ENCODE data around the gene GABRG3.

The GABRG3 gene

GRCh38 chr15:26970712-26971210, at the start of gene GABRG3:
GABRG3 (plus strand) TSS chr15:26971181.
- DNase-seq, result no peak

DNA sequence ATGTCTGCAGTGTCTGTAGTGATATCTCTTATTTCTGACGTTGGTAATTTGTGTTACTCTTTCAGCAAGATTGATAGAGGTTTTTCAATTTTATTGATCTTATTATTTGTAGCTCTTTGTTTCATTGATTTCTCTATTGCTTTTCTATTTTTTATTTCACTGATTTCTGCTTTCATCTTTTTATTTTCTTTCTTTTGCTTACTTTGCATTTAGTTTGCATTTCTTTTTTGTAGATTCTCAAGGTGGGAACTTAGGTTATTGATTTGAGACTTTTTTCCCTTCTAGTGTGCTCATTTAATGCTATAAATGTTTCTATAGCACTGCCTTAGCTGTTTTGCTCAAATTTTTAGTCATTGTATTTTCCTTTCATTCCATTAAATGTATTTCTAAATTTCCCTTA, 49.5 kb upstream of the GABRG3 start:
- no peak for DNase-seq

DNA sequence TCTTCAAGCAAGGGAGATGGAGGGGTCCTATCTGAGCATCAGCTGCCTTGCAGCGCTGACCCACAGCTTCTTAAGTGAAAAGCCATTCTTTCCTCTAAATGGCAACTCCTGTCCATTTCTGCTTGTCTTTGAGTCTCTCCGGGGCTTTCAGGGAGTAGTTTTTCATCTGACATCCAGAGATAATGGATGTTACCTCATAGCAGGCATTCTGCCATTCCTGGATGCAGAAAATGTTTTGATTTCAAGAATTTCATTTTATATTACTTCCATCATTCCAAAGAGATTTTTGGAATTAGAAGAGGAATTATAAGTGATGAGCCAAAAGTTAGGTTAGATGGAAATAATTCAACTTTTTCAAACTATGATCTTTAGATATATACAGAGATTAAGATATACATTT, 44.9 kb upstream of the GABRG3 start:
- DNase-seq, result no peak

DNA sequence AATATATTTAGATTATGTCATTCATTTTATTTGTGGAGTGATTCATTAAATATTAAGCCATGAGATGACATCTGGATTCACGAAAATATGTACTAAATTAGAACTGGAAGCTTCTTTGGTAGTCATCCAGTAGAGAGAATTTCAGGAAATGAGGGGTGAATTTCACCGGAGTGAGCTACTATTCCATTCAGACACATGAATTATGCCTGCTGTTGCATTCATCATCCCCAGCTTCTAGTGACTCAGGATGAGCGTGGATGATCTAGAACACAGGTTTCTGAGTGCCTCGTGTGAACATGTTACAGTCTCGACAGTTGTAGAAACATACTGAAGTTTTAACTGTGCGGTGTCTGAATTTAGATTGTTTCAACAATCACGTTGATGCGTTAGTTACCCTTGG, 42.9 kb upstream of the GABRG3 start:
- no peak for DNase-seq

DNA sequence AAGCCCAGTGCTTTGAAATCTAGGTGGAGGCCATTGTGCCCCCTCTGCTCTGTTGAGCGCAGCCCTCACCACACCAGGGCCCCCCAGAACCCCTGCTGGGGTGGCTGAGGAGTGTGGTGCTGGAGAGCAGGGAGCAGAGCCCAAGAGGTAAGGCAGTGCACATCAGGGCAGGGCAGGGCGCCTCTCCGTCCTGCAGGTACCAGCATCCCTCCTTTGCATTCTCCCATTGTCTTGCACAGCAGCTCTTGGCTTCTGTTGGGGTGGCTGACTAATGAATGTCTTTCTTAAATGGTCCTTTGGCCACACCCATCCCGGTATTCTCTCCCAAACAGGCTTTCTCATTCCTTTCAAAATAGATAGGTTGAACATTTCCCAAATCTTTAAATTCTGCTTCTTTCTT, 41.4 kb upstream of the GABRG3 start:
- DNase-seq, result no peak

- DNase-seq, result no peak
Measured at GRCh38 chr15:26934848-26935247, 36.1 kb upstream of the GABRG3 start.

DNA sequence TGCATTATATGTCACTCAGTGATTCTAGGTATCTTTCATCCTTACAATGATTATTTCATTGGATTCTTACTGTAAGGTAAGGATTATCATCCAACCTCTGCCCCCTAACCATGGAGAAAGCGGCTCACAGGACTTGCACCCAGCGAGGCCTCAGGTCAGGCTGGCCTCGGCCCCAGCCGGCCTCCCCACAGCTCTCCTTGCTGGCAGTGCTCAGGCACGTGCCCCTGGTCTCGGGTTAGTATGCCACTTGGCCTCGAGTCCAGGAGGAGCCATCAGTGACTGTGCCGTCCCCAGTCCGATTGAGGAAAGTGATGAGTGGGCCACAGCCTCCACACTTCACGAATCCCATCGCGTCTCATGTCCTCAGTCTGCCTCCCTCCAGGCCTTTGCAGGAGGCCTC, 35.7 kb upstream of the GABRG3 start:
- DNase-seq, result no peak

DNA sequence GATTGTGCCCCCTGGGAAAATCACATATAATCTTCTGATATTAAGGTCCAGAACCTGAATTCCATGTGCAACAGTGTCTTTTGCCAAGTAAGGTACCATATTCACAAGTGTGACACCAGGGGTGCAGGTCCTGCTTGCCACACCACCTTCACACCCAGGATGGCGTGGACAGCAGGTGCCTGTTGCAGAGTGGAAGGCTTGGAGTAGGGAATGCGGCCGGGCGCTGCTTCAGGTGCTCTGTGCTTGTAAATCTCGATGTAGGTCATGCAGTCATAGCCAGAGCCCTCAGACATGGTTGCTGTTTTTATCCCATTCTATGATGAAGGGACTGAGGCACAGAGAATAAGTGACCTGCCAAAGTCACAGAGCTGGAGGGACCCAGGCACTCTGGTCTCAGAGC, 34.5 kb upstream of the GABRG3 start:
- DNase-seq, result no peak

- DNase-seq, result no peak
Measured at GRCh38 chr15:26937134-26937533, 33.8 kb upstream of the GABRG3 start.

GRCh38 chr15:26939398-26939797, 31.6 kb upstream of the GABRG3 start:
- DNase-seq, result no peak

- DNase-seq, result no peak
Measured at GRCh38 chr15:26941489-26941888, 29.5 kb upstream of the GABRG3 start.

- DNase-seq, result no peak
Measured at GRCh38 chr15:26943866-26944265, 27.1 kb upstream of the GABRG3 start.

DNA sequence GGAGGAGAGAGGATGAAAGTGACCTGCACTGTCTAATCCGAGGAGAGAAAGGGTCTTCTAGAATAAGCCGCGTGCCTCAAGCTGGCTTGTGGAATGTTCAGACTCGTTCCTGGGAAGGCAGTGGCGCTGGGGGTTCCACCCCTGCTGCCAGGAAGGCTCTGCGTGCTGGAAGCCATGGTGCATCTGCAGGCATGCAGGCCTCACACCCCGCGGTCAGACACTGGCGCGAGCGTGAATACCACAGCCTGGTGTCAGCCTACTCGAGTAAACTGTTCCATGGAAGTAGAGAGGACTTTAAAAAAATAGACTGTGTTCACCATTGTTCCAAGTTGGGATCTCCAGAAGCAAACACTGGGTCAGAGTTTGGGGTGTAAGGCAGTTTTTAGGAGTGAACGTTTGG, 25.9 kb upstream of the GABRG3 start:
- no peak for DNase-seq

DNA sequence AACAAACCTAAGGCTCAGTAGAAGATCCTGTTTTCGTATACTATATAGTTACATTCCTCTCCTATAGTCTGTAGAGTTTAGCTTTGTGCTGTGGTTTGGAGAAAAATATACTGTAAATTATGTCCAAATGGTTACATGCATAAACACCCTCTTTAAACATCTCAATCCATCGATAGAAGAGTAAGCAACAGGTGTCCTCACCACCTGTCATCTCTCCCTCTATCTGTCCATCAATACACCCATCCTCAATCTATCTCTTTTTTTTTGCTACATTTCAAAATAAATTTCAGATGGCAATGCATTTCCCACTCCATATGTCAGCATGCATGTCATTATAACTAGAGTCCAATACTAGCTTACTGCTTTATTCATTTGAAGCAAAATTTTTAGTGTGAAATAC, 21.0 kb upstream of the GABRG3 start:
- DNase-seq, result no peak

DNA sequence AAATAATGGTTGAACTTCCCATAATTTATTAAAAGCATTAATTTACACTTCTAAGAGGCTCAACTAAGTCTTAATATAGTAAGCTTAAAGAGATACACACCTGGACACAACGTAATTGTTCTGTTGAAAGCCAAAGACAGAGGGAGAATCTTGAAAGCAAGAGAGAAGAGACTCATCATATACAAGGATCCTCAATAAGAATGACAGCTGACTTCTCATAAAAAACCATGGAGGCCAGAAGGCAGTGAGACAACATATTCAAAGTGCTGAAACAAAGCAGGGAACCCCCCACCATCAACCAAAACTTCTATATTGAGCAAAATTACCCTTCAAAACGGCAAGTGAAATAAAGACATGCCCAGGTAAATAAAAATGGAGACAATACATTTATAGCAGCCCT, 16.6 kb upstream of the GABRG3 start:
- no peak for DNase-seq

DNA sequence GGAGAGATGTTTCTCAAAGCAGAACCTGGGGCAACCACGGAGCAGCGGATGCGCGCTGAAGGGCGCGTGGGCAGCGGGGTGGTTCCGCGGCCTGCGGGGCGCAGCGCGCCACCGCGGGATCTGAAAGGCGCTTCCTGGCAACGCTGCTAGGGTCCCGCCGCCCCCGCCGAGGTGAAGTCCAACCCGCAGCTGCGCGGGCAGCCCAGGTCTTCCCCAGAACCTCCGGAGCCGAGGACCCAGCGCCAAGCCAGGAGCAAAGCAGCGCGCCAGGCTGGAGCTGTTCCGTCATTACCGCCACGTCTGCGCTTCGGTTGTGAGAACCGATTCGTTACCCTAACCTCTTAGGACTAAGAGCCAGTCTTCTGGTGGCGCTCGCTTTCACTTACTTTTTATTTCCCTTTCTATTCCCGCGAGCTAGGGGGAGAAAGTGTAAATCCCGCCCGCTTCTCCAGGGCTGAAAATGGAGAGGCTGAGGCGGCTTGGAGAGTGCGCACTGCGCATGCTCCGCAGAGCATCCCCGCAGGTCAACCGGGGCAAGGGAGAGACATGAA, 3.2 kb upstream of the GABRG3 start:
- no peak for DNase-seq

DNA sequence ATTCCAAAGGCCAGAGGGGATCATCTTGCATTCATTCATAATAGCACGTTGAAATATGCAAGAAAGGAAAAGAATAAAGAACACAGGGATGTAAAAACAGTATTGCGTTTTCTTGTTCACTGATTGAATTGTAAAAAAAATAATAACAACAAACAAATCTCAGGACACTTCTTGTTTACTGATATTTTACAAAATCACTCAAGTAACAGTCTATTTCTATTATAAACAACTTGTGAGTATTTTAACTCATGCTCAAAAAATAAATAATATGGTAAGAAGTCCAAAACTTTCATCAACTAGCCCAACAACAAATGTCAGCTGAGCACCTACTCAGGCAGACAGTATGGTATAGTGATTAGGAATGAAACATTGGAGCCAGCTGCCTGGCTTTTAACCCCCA, 2.2 kb upstream of the GABRG3 start:
- DNase-seq, result no peak

DNA sequence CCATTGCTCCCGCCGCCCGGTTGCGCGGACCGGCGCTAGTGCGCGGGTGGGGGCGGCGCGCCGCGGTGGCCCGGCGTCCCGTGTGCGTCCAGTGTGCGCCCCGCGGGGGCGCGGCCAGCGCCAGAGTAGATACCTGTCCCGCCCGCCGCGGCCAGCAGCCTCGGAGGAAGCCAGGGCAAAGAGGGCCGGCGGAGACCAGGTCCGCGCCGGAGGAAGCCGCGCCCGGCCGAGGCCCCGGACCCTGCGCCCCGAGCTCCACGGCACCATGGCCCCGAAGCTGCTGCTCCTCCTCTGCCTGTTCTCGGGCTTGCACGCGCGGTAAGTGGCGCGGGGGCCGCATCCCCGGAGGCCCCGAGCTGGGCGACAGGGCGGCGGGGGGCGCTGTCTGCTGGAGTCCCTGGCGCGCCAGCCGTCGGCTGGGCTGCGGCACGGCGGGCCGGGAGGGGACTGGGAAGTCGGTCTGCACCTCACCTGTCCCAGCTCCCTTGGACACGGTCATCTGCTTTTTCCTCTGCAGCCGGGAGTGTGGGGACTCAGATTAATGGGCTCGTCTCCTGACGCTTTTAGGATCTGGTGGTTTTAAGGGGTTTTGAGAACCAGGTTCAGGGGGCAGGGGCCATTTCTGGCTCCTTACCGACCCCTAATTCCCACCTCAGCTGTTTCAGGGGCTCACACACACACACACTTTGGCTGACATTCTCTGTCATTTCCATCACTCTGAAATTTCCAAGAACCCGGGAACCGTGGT, 464 bp downstream of the GABRG3 start:
- DNase-seq, result no peak

DNA sequence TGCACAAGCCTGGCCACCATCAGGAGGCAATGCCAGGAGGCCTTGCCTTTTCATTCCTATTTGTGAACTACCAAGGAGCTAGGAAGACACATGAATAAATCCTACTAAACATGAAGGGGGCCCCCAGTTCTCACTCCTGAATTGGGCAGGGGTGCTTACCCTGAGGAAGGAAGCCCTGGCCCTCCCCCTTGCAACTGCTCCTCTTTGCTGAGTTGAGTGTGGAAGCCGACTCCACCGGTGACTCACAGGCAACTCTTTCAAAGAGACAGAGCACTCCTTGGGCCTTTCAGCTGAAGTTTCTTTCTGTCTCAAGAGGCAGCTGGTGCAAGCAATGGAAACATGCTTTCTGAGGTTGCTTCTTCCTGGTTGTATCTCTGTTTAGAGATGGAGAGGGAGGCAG, 1.7 kb downstream of the GABRG3 start:
- no peak for DNase-seq

DNA sequence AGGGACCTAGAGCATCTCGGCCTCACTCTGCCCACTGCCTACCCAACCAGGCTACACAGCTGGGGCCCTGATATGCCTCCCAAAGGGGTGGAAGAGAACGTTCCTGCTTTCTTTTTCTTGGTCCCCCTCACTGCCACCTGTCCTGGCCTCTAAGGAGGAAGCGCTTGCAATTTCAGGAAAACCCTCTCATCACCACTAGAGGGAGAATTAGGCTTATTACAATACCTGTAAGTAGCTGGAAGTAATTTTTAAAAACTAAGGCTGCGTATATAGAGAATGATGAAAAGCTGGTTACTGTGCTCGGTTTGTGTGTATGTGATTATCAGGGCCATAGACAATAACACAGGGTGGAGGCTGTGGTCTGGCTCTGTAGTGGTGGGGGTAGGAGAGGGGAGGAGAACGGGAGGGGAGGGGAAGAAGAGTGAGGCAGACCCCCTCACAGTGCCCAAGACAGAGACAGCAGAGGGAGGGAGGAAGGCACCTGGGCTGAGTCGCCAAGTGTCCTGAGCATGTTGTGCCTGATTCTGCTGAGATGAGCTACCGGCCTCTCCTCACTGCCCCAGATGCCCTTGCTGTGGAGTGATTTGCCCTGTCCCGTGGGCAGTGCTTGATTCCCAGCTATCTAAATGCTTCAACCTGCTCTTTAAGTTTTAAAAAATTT, 3.3 kb downstream of the GABRG3 start:
- no peak for DNase-seq

GRCh38 chr15:26981492-26981891, 10.5 kb downstream of the GABRG3 start:
- no peak for DNase-seq

GRCh38 chr15:26983822-26984221, 12.8 kb downstream of the GABRG3 start:
- DNase-seq, result no peak

- no peak for DNase-seq
Measured at GRCh38 chr15:26985050-26985449, 14.1 kb downstream of the GABRG3 start.

DNA sequence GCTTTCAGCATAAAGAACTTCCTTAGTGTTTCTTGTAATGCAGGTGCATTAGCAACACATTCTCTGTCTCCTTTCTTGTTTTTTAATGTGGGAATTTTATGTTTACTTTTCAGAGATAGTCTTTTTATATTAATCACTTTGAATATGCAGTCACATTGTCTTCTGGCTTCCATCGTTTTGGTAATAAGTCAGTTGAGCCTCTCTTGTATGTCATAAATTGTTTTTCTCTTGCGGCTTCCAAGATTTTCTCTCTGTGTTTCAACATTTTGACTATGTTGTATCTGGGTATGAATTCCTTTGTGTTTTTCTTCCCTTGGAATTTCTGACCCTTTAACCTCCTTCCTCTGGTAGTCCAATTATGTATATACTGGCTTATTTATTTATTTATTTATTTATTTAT, 25.3 kb downstream of the GABRG3 start:
- DNase-seq, result no peak

Measured in stimulated activated CD4-positive, alpha-beta T cell treated with anti-CD3 and anti-CD28 coated beads, Interleukin-1b, Interleukin-23, amount 100 ng/mL, for 48 hours (primary cell).